ENCODE data around the gene COBL.

Gene COBL

GRCh38 chr7:51080216-51080615, 236.4 kb downstream of the COBL start:
- no peak overlapping the region for H3K27ac ChIP-seq (ENCODE audit: low read depth, low read length)
- peaks cover 0 to 3% (median 0%) of the 10 kb centered on the region in 5 donors for H3K27me3 ChIP-seq (ENCODE audit: control insufficient read depth in 5 of 5, insufficient read depth in 4 of 5, low read length in 5 of 5)
- no peak overlapping the region for H3K4me3 ChIP-seq (ENCODE audit: low read depth in 1 of 5, low read length in 5 of 5)
- H3K4me1 ChIP-seq (ENCODE audit: control insufficient read depth in 5 of 5, insufficient read depth in 5 of 5, low read length in 5 of 5) = peaks cover 0 to 4% (median 0%) of the 10 kb centered on the region in 5 donors
- H3K36me3 ChIP-seq (ENCODE audit: control insufficient read depth in 5 of 5, insufficient read depth in 5 of 5, low read length in 5 of 5) = no peaks in the 10 kb centered on the region
- H3K9me3 ChIP-seq (ENCODE audit: control insufficient read depth in 5 of 5, low read length in 5 of 5) = no peaks in the 10 kb centered on the region
- H3K9ac ChIP-seq (ENCODE audit: low read length in 5 of 5) = no peak overlapping the region

- Histone ChIP-seq H3K27me3 (ENCODE audit: control insufficient read depth in 5 of 5, insufficient read depth in 4 of 5, low read length in 5 of 5) (peaks cover 0 to 3% (median 0%) of the 10 kb centered on the region in 5 donors), H3K27ac (ENCODE audit: low read depth, low read length) (no peak overlapping the region)
Observed at GRCh38 chr7:51079494-51079893, 237.1 kb downstream of the COBL start.

GRCh38 chr7:51078653-51079052, 238.0 kb downstream of the COBL start:
- Histone ChIP-seq H3K27me3 (ENCODE audit: control insufficient read depth in 5 of 5, insufficient read depth in 4 of 5, low read length in 5 of 5) (peaks cover 0 to 3% (median 0%) of the 10 kb centered on the region in 5 donors), H3K4me3 (ENCODE audit: low read depth in 1 of 5, low read length in 5 of 5) (no peak overlapping the region), H3K9ac (ENCODE audit: low read length in 5 of 5) (no peak overlapping the region), H3K27ac (ENCODE audit: low read depth, low read length) (no peak overlapping the region), H3K9me3 (ENCODE audit: control insufficient read depth in 5 of 5, low read length in 5 of 5) (no peaks in the 10 kb centered on the region), H3K4me1 (ENCODE audit: control insufficient read depth in 5 of 5, insufficient read depth in 5 of 5, low read length in 5 of 5) (peaks cover 0 to 4% (median 0%) of the 10 kb centered on the region in 5 donors), H3K36me3 (ENCODE audit: control insufficient read depth in 5 of 5, insufficient read depth in 5 of 5, low read length in 5 of 5) (no peaks in the 10 kb centered on the region)

More at GRCh38 chr7:51079494-51079893, 237.1 kb downstream of the COBL start:
- Histone ChIP-seq H3K4me3 (ENCODE audit: low read depth in 1 of 5, low read length in 5 of 5) (no peak overlapping the region), H3K9ac (ENCODE audit: low read length in 5 of 5) (no peak overlapping the region), H3K9me3 (ENCODE audit: control insufficient read depth in 5 of 5, low read length in 5 of 5) (no peaks in the 10 kb centered on the region), H3K4me1 (ENCODE audit: control insufficient read depth in 5 of 5, insufficient read depth in 5 of 5, low read length in 5 of 5) (peaks cover 0 to 4% (median 0%) of the 10 kb centered on the region in 5 donors), H3K36me3 (ENCODE audit: control insufficient read depth in 5 of 5, insufficient read depth in 5 of 5, low read length in 5 of 5) (no peaks in the 10 kb centered on the region)

GRCh38 chr7:51077987-51078370, 238.6 kb downstream of the COBL start:
- H3K9ac ChIP-seq (ENCODE audit: low read length in 5 of 5) = no peak overlapping the region
- H3K36me3 ChIP-seq (ENCODE audit: control insufficient read depth in 5 of 5, insufficient read depth in 5 of 5, low read length in 5 of 5) = no peaks in the 10 kb centered on the region
- H3K4me1 ChIP-seq (ENCODE audit: control insufficient read depth in 5 of 5, insufficient read depth in 5 of 5, low read length in 5 of 5) = peaks cover 0 to 4% (median 0%) of the 10 kb centered on the region in 5 donors
- H3K27me3 ChIP-seq (ENCODE audit: control insufficient read depth in 5 of 5, insufficient read depth in 4 of 5, low read length in 5 of 5) = peaks cover 0 to 3% (median 0%) of the 10 kb centered on the region in 5 donors
- H3K9me3 ChIP-seq (ENCODE audit: control insufficient read depth in 5 of 5, low read length in 5 of 5) = no peaks in the 10 kb centered on the region
- no peak overlapping the region for H3K27ac ChIP-seq (ENCODE audit: low read depth, low read length)
- H3K4me3 ChIP-seq (ENCODE audit: low read depth in 1 of 5, low read length in 5 of 5) = no peak overlapping the region

GRCh38 chr7:51077316-51077986, 239.2 kb downstream of the COBL start:
- Histone ChIP-seq H3K9me3 (ENCODE audit: control insufficient read depth in 5 of 5, low read length in 5 of 5) (no peaks in the 10 kb centered on the region), H3K36me3 (ENCODE audit: control insufficient read depth in 5 of 5, insufficient read depth in 5 of 5, low read length in 5 of 5) (no peaks in the 10 kb centered on the region), H3K4me1 (ENCODE audit: control insufficient read depth in 5 of 5, insufficient read depth in 5 of 5, low read length in 5 of 5) (peaks cover 0 to 4% (median 0%) of the 10 kb centered on the region in 5 donors), H3K4me3 (ENCODE audit: low read depth in 1 of 5, low read length in 5 of 5) (no peak overlapping the region), H3K27me3 (ENCODE audit: control insufficient read depth in 5 of 5, insufficient read depth in 4 of 5, low read length in 5 of 5) (peaks cover 0 to 3% (median 0%) of the 10 kb centered on the region in 5 donors), H3K27ac (ENCODE audit: low read depth, low read length) (no peak overlapping the region), H3K9ac (ENCODE audit: low read length in 5 of 5) (no peak overlapping the region)

- Histone ChIP-seq H3K4me3 (ENCODE audit: low read depth in 1 of 5, low read length in 5 of 5) (no peak overlapping the region), H3K9me3 (ENCODE audit: control insufficient read depth in 5 of 5, low read length in 5 of 5) (no peaks in the 10 kb centered on the region), H3K36me3 (ENCODE audit: control insufficient read depth in 5 of 5, insufficient read depth in 5 of 5, low read length in 5 of 5) (no peaks in the 10 kb centered on the region), H3K27ac (ENCODE audit: low read depth, low read length) (no peak overlapping the region), H3K9ac (ENCODE audit: low read length in 5 of 5) (no peak overlapping the region), H3K27me3 (ENCODE audit: control insufficient read depth in 5 of 5, insufficient read depth in 4 of 5, low read length in 5 of 5) (peaks cover 0 to 3% (median 0%) of the 10 kb centered on the region in 5 donors), H3K4me1 (ENCODE audit: control insufficient read depth in 5 of 5, insufficient read depth in 5 of 5, low read length in 5 of 5) (peaks cover 0 to 4% (median 0%) of the 10 kb centered on the region in 5 donors)
Observed at GRCh38 chr7:51075681-51076580, 240.7 kb downstream of the COBL start.

- Histone ChIP-seq H3K27me3 (ENCODE audit: control insufficient read depth in 5 of 5, insufficient read depth in 4 of 5, low read length in 5 of 5) (no peaks in the 10 kb centered on the region), H3K4me1 (ENCODE audit: control insufficient read depth in 5 of 5, insufficient read depth in 5 of 5, low read length in 5 of 5) (peaks cover 0 to 22% (median 8%) of the 10 kb centered on the region in 5 donors), H3K4me3 (ENCODE audit: low read depth in 1 of 5, low read length in 5 of 5) (no peak overlapping the region), H3K36me3 (ENCODE audit: control insufficient read depth in 5 of 5, insufficient read depth in 5 of 5, low read length in 5 of 5) (no peaks in the 10 kb centered on the region), H3K9me3 (ENCODE audit: control insufficient read depth in 5 of 5, low read length in 5 of 5) (no peaks in the 10 kb centered on the region), H3K9ac (ENCODE audit: low read length in 5 of 5) (no peak overlapping the region), H3K27ac (ENCODE audit: low read depth, low read length) (no peak overlapping the region)
Observed at GRCh38 chr7:51073171-51073570, 243.4 kb downstream of the COBL start.

- Histone ChIP-seq H3K4me3 (ENCODE audit: low read depth in 1 of 5, low read length in 5 of 5) (no peak overlapping the region), H3K9me3 (ENCODE audit: control insufficient read depth in 5 of 5, low read length in 5 of 5) (no peaks in the 10 kb centered on the region), H3K4me1 (ENCODE audit: control insufficient read depth in 5 of 5, insufficient read depth in 5 of 5, low read length in 5 of 5) (peaks cover 0 to 26% (median 4%) of the 10 kb centered on the region in 5 donors), H3K27me3 (ENCODE audit: control insufficient read depth in 5 of 5, insufficient read depth in 4 of 5, low read length in 5 of 5) (no peaks in the 10 kb centered on the region), H3K9ac (ENCODE audit: low read length in 5 of 5) (no peak overlapping the region), H3K27ac (ENCODE audit: low read depth, low read length) (no peak overlapping the region), H3K36me3 (ENCODE audit: control insufficient read depth in 5 of 5, insufficient read depth in 5 of 5, low read length in 5 of 5) (no peaks in the 10 kb centered on the region)
Observed at GRCh38 chr7:51072281-51072680, 244.3 kb downstream of the COBL start.

- H3K4me1 ChIP-seq (ENCODE audit: control insufficient read depth in 5 of 5, insufficient read depth in 5 of 5, low read length in 5 of 5) = peaks cover 0 to 26% (median 4%) of the 10 kb centered on the region in 5 donors
- H3K36me3 ChIP-seq (ENCODE audit: control insufficient read depth in 5 of 5, insufficient read depth in 5 of 5, low read length in 5 of 5) = no peaks in the 10 kb centered on the region
- H3K4me3 ChIP-seq (ENCODE audit: low read depth in 1 of 5, low read length in 5 of 5) = no peak overlapping the region
- H3K27me3 ChIP-seq (ENCODE audit: control insufficient read depth in 5 of 5, insufficient read depth in 4 of 5, low read length in 5 of 5) = no peaks in the 10 kb centered on the region
- no peak overlapping the region for H3K9ac ChIP-seq (ENCODE audit: low read length in 5 of 5)
- no peaks in the 10 kb centered on the region for H3K9me3 ChIP-seq (ENCODE audit: control insufficient read depth in 5 of 5, low read length in 5 of 5)
- H3K27ac ChIP-seq (ENCODE audit: low read depth, low read length) = no peak overlapping the region
Observed at GRCh38 chr7:51071427-51071826, 245.2 kb downstream of the COBL start.

- Histone ChIP-seq H3K9ac (ENCODE audit: low read length in 5 of 5) (no peak overlapping the region), H3K4me3 (ENCODE audit: low read depth in 1 of 5, low read length in 5 of 5) (no peak overlapping the region), H3K4me1 (ENCODE audit: control insufficient read depth in 5 of 5, insufficient read depth in 5 of 5, low read length in 5 of 5) (peaks cover 0 to 22% (median 4%) of the 10 kb centered on the region in 5 donors), H3K9me3 (ENCODE audit: control insufficient read depth in 5 of 5, low read length in 5 of 5) (no peaks in the 10 kb centered on the region), H3K27me3 (ENCODE audit: control insufficient read depth in 5 of 5, insufficient read depth in 4 of 5, low read length in 5 of 5) (no peaks in the 10 kb centered on the region), H3K36me3 (ENCODE audit: control insufficient read depth in 5 of 5, insufficient read depth in 5 of 5, low read length in 5 of 5) (no peaks in the 10 kb centered on the region), H3K27ac (ENCODE audit: low read depth, low read length) (no peak overlapping the region)
Observed at GRCh38 chr7:51070151-51070550, 246.5 kb downstream of the COBL start.

All from subcutaneous abdominal adipose tissue (tissue), 5 donors.